HG02943 (cell line): ENCODE data around the gene HPS5.
A peak's percentile ranks its signal among the peaks of the same experiment; 100 is the strongest.
"Not testable (repeated sequence)": the region's sequence is repeated elsewhere in the genome, so short reads cannot be mapped to it uniquely, and the experiment has no call there.

Experiments used
- ATAC-seq: cut with Tn5 transposase; IDR thresholded peaks from one replicate; pipeline ENCODE4 v1.9.1; 2021; ENCODE audit warnings: mild to moderate bottlenecking, low read depth, moderate library complexity; ENCODE audit not compliant: unreplicated experiment

HPS5 gene

GRCh38 chr11:18321969-18322711, at the start of gene HPS5, which contains the start of gene GTF2H1:
Gene HPS5, minus strand, starts transcription at chr11:18322140. Its CDS starts 4,282 bp downstream, at chr11:18317858.
Gene GTF2H1, plus strand, starts transcription at chr11:18322567. Its CDS starts 10,508 bp downstream, at chr11:18333075.
- peak; percentile 86 for ATAC-seq

DNA sequence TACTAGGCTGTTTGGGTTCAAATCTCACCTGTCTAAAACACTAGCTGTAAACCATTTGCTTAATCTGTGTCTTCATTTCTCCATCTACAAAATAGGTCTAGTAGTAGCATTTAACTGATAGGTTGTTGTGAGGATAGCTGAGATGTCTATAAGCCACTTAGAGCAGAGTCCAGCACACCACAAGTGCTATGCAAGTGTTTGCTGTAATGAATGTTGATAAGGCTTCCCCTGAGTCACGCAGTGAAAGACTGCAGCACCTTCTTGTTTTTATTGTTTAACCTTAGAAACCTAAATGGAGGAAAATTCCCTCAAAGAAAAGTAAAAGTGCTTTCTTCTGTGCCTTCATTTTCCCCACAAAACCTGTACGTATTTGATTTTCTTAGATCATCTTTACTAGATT, 49.3 kb upstream of the HPS5 start:
- ATAC-seq, result no peak

GRCh38 chr11:18369398-18369797, 47.5 kb upstream of the HPS5 start:
- no peak for ATAC-seq

DNA sequence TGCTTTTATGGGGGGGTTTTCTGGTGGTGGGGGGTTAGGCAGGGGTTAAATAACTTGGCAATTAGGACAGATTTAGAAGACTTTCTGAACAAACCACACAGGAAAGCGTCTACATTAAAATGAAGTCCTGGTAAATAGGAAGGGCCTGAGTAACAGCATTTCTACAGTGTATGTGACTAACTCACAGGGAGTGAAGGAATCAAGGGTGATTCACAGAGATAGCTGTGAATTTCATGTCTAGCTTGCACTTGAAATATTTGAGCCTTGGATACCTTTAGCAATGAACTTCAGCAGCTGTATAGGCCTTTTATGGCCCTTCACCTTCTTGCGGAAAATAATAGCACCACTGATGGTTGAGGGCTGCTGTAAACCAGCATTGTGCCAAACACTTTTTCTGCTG, 46.3 kb upstream of the HPS5 start:
- ATAC-seq, result no peak

DNA sequence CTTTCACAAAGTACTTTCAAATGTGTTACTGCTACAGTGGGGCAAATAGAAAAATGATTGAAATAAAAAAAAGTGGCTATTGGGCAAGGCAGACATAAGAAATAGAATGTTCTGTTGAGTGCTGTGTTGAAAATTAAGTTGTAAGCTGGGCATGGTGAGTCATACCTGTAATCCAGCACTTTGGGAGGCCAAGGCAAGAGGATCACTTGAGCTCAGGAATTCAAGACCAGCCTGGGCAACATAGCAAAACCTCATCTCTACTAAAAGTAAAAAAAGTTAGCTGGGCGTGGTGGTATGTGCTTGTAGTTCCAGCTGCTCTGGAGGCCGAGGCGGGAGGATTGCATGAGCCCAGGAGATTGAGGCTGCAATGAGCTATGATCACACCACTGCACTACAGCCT, 45.5 kb upstream of the HPS5 start:
- no peak for ATAC-seq

DNA sequence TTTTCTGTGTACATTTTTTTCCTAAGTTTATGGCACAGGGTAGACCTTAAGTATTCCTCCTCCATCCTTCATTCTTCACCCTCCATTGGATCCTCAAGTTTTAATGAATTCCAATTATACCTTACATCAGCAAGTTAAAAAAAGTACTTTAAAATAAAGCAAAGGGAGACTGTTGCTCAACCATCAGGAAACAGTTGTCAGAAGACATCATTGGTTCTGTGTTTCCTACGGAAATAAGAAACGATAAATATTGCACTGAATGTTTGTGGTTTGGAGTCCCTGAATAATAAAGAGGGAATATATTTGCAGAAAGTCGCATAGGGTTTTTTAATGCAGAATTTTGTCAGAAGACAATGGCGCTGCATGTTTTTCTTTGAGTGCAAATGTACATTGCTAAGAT, 44.3 kb upstream of the HPS5 start:
- ATAC-seq, result no peak

GRCh38 chr11:18365741-18366140, 43.8 kb upstream of the HPS5 start:
- no peak for ATAC-seq

GRCh38 chr11:18364495-18365073, 42.6 kb upstream of the HPS5 start:
- no peak for ATAC-seq

- no peak for ATAC-seq
Observed at GRCh38 chr11:18361154-18361553, 39.2 kb upstream of the HPS5 start.

DNA sequence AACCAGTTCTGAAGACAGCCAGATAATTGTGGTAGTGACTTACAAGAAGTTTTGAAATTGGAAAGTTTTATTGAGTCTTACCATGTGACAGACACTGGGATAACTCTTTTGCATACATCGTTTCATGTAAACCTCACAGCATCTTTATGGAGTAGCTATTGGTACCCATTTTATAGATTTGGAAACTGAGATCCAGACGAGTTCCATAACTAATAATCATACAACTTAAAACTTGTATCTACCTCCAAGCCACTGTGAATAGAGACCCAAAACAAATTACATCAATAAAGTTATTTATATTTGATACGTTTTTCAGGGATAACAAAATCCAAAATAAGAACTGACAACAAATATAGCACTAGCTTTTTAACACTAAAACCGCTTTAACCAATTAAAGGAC, 36.7 kb upstream of the HPS5 start:
- no peak for ATAC-seq

- ATAC-seq, result no peak
Observed at GRCh38 chr11:18352581-18352980, 30.6 kb upstream of the HPS5 start.

- no peak for ATAC-seq
Observed at GRCh38 chr11:18347471-18348125, 25.7 kb upstream of the HPS5 start.

DNA sequence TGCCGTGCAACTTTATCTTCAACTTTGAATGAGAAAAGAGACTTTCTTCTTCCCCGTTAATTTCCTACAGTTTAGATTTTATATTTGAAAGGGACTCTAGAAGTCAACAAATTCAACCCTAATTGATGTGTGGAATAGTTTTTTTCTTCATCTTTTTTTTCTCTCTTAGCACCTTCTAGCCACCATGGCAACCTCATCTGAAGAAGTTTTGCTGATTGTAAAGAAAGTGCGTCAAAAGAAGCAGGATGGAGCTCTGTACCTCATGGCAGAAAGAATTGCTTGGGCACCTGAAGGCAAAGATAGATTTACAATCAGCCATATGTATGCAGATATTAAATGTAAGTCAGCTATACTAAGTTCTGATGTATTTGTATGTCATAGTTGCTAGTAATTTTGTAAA, 11.0 kb upstream of the HPS5 start:
- no peak for ATAC-seq

- ATAC-seq, result no peak
Observed at GRCh38 chr11:18332302-18332701, 10.4 kb upstream of the HPS5 start.

DNA sequence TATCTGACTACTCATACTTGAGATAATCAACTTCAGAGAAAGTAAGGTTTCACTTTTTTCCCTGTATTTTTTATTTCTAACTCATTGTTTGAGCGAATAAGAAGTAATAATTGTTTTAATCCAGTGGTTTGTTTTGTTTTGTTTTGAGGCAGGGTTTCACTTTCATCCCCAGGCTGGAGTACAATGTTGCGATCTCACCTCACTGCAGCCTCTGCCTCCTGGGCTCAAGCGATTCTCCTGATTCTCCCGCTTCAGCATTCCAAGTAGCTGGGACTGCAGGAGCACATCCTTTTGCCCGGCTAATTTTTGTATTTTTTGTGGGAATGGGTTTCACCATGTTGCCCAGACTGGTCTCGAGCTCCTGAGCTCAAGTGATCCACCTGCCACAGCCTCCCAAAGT, 9.0 kb upstream of the HPS5 start:
- no peak for ATAC-seq

- no peak for ATAC-seq
Observed at GRCh38 chr11:18329196-18329870, 7.4 kb upstream of the HPS5 start.

DNA sequence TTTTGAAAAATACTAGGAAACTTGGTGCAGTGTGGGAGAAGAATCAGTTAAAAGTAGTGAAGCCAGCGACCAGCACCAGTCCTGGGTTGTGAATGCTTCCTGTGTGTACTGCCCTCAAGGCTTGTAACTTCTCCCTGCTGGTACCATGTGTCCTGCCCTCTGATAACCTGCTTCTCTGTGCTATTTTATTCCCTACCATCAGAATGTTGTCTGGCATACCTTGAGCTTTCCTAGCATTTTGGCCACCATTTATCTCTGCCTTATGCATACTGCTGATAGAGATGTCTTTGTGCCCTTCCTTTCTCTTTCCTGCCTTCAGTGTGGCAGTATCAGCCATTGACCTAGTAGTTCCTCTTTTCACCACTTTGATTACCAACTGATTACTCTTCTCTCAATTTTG, 2.4 kb upstream of the HPS5 start:
- no peak for ATAC-seq

GRCh38 chr11:18323881-18324280, 1.9 kb upstream of the HPS5 start:
- ATAC-seq, result not testable (repeated sequence)

DNA sequence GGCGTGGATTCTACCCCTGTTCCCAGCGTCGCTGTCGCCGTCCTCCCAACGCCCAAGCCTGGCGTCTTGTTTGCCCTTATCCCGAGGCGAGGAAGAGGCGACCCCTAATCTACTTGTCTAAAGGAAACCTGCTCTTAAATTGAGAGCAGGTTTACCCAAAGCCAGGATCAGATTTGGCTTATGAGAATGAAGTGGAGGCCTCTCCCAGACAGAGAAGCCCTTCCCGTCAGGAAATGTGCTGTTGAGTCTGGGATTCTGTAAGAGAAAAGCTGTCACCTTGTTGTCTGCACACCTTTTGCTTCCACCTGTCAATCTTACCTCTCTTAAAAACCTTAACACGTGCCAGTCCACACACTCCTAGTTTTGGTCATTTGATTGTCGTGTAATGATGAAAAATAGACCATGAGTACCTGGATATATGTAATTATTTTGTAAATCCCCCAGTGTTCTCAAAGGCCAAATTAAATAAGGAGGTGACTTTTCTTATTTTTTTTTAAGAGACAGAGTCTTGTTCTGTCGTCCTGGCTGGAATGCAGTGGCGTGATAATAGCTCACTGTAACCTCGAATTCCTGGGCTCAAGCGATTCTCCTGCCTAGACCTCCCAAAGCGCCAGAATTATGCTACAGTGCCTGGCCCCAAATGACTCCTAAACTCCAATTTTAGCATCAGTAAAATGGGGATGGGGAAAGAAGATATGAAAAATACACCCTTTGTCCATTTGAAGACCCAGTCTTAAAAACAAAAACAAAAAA, 1.1 kb upstream of the HPS5 start:
- no peak for ATAC-seq

DNA sequence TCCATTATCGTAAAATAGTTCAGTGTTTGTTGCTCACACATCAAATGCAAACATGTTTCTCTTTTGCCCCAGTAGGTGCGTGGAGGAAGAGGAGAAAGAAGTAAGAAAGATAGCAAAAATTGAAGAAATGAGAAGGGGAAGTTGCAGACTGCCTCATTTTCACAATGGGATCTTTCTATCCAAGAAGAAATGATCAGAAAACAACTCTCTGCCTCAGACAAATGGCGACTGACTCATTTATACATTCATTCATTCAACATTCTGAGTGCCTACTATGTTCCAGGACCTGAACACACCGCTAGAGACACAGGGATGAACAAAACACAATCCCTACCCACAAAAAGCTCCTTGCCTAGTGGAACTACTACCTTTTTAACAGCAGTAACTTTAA, 367 bp downstream of the HPS5 start:
- ATAC-seq, result no peak

- ATAC-seq, result no peak
Observed at GRCh38 chr11:18320617-18321016, 1.3 kb downstream of the HPS5 start.
